Tibial nerve (tissue), 4 donors: ENCODE results near the gene SLC7A1.

Experiments used
- CTCF ChIP-seq, 5 experiments: fragments of 200-600 bp in 3 of 5; fragments of 450-650 bp in 2 of 5; sonication (generic) in 3 of 5; IDR thresholded peaks; one replicate each; pipeline ENCODE4 v1.5.1; 2016 to 2019; ENCODE audit warnings: antibody characterized with exemption in 5 of 5, mild to moderate bottlenecking in 3 of 5, moderate library complexity in 2 of 5
- EP300 ChIP-seq, 2 donors: sonication (generic); formaldehyde crosslinking; IDR thresholded peaks; one replicate each; pipeline ENCODE4 v1.6.1; 2017; ENCODE audit warnings: antibody characterized with exemption in 2 of 2, mild to moderate bottlenecking in 1 of 2

- no peak for TF ChIP-seq CTCF (IDR thresholded peaks at IDR 0.05)
- TF ChIP-seq EP300 (IDR thresholded peaks at IDR 0.05): no peak
These were observed 53.1 kb downstream of the SLC7A1 start for GRCh38 chr13:29542381-29542780.
